Measurements from ENCODE around the gene TBC1D7. TPM values are rescaled to one million over a fixed set of nuclear protein-coding genes. Genes with fewer than 3 reads are reported as not detected.
A peak's percentile ranks its signal among the peaks of the same experiment; 100 is the strongest.

The TBC1D7 gene
- total RNA-seq, 4 donors from 2014 or later, result 5.3 to 11.3 (median 8.9) TPM

GRCh38 chr6:13305288-13305687, 23.0 kb downstream of the TBC1D7 start:
- TF ChIP-seq, protein P1, sequence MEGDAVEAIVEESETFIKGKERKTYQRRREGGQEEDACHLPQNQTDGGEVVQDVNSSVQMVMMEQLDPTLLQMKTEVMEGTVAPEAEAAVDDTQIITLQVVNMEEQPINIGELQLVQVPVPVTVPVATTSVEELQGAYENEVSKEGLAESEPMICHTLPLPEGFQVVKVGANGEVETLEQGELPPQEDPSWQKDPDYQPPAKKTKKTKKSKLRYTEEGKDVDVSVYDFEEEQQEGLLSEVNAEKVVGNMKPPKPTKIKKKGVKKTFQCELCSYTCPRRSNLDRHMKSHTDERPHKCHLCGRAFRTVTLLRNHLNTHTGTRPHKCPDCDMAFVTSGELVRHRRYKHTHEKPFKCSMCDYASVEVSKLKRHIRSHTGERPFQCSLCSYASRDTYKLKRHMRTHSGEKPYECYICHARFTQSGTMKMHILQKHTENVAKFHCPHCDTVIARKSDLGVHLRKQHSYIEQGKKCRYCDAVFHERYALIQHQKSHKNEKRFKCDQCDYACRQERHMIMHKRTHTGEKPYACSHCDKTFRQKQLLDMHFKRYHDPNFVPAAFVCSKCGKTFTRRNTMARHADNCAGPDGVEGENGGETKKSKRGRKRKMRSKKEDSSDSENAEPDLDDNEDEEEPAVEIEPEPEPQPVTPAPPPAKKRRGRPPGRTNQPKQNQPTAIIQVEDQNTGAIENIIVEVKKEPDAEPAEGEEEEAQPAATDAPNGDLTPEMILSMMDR (IDR thresholded peaks at IDR 0.05), result no peak
- DNase-seq (ENCODE audit: low spot score) (no peak), ATAC-seq (ENCODE audit: low FRiP score) (no peak)

GRCh38 chr6:13304580-13305260, 23.6 kb downstream of the TBC1D7 start:
- ATAC-seq (ENCODE audit: low FRiP score) (no peak), DNase-seq (ENCODE audit: low spot score) (no peak)
- TF ChIP-seq, protein P1 (IDR thresholded peaks at IDR 0.05), result no peak

- ATAC-seq (ENCODE audit: low FRiP score), result no peak
- no peak for DNase-seq (ENCODE audit: low spot score)
- TF ChIP-seq, protein P1 (IDR thresholded peaks at IDR 0.05), result no peak
These were observed 24.2 kb downstream of the TBC1D7 start for GRCh38 chr6:13304101-13304500.

- TF ChIP-seq, protein P1 (IDR thresholded peaks at IDR 0.05), result no peak
- DNase-seq (ENCODE audit: low spot score) (peak; percentile 76), ATAC-seq (ENCODE audit: low FRiP score) (no peak)
These were observed 24.7 kb downstream of the TBC1D7 start for GRCh38 chr6:13303668-13304017.

- TF ChIP-seq, protein P1 (IDR thresholded peaks at IDR 0.05), result no peak
- no peak for DNase-seq (ENCODE audit: low spot score)
- peak; percentile 77 for ATAC-seq (ENCODE audit: low FRiP score)
These were observed 25.3 kb downstream of the TBC1D7 start for GRCh38 chr6:13302751-13303667.

- TF ChIP-seq, protein P1 (IDR thresholded peaks at IDR 0.05), result no peak
- ATAC-seq (ENCODE audit: low FRiP score) (no peak), DNase-seq (ENCODE audit: low spot score) (no peak)
These were observed 26.0 kb downstream of the TBC1D7 start for GRCh38 chr6:13302291-13302690.
